ENCODE data around the gene UFD1.

DNA sequence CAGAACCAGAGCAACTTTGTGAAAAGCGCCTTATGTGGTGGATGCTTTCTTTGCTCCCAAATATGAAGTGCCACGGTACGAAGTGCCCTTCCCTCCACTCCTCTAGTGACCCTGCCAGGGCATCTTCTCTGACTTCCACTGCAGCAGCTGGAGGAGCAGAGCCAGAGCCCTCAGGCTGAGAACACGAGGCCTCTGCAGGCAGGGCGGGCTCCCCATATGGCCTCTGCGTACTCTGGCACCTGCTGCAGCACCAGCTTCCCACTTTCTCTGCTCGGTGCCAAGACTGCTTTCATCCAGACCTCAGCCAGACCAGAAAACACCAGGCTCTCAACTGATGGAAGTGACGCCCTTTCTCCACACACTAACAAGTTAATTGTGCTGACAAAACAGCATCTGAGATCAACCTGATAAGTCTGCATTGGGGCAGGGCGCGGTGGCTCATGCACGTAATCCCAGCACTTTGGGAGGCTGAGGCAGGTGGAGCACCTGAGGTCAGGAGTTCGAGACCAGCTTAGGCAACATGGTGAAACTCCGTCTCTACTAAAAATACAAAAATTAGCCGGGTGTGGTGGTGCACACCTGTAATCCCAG is 12.8 kb downstream of the UFD1 start:
- no peak for TF ChIP-seq CTCF (IDR thresholded peaks at IDR 0.05)
- TF ChIP-seq ZFX (IDR thresholded peaks at IDR 0.05; ENCODE audit: borderline replicate concordance) = no peak

All from 22Rv1 (cell line).